LNCaP clone FGC (cell line): ENCODE measurements around the gene RCOR1.

Experiments
- DNase-seq: peaks from one replicate; pipeline ENCODE4 v3.0.0-alpha.2; 2011; ENCODE audit warnings: low read depth
- H3K4me3 ChIP-seq: 2 replicates; pipeline ENCODE4 v1.5.1; 2011; ENCODE audit warnings: mild to moderate bottlenecking, low read depth, low read length, control low read depth
- TF ChIP-seq, protein P1 (sequence below): IDR thresholded peaks from 2 replicates; pipeline ENCODE4 v1.5.1; 2012; ENCODE audit warnings: mild to moderate bottlenecking; ENCODE audit not compliant: control insufficient read depth, insufficient read depth; ENCODE audit errors: extremely low read depth

RCOR1 gene

GRCh38 chr14:102737402-102738372 is 145.2 kb downstream of the RCOR1 start:
- no peak overlapping the region for H3K4me3 ChIP-seq
- TF ChIP-seq, protein P1, sequence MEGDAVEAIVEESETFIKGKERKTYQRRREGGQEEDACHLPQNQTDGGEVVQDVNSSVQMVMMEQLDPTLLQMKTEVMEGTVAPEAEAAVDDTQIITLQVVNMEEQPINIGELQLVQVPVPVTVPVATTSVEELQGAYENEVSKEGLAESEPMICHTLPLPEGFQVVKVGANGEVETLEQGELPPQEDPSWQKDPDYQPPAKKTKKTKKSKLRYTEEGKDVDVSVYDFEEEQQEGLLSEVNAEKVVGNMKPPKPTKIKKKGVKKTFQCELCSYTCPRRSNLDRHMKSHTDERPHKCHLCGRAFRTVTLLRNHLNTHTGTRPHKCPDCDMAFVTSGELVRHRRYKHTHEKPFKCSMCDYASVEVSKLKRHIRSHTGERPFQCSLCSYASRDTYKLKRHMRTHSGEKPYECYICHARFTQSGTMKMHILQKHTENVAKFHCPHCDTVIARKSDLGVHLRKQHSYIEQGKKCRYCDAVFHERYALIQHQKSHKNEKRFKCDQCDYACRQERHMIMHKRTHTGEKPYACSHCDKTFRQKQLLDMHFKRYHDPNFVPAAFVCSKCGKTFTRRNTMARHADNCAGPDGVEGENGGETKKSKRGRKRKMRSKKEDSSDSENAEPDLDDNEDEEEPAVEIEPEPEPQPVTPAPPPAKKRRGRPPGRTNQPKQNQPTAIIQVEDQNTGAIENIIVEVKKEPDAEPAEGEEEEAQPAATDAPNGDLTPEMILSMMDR: no peak
- DNase-seq: no peak

GRCh38 chr14:102738373-102739189 is 146.1 kb downstream of the RCOR1 start:
- TF ChIP-seq, protein P1: no peak
- H3K4me3 ChIP-seq: no peak overlapping the region
- no peak for DNase-seq

GRCh38 chr14:102739190-102739469 is 146.7 kb downstream of the RCOR1 start:
- TF ChIP-seq, protein P1: no peak
- H3K4me3 ChIP-seq: no peak overlapping the region
- no peak for DNase-seq

DNA sequence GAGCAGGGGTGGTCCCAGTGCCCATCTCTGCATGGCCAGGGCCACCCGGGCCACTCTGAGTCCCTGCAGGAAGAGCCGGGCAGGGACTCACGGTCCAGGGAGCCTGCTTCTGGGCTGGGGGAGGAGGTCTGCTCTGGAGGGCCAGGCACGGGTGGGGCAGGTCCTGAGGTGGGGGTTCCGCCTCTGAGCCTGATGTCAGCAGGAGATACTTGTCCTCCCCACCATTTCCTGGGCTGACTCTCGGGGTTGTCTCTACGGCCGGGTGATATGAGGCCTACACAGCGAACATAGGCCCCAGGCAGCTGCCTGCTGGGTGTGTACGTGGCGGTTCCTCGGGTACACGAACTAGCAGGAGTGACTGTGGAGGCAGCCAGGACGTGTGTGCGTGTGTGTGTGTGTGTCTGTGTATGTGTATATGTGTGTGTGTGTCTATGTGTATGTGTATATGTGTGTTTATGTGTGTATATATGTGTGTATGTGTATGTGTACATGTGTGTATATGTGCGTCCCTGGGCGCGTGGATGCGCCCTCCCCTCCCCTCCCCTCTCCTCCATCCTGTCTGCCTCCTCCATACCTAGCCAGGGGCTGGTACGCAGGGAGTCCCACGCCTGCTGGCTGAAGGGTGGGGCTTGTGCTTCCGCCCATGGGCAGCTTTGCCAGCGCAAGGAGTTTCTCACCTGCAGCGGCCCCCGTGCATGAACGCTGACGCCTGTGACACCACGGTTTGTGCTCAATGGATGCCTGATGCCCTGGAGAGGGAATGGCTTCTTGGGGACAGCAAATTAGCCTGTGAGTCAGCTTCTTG is 154.4 kb downstream of the RCOR1 start:
- TF ChIP-seq, protein P1: no peak
- no peak for DNase-seq
- no peak overlapping the region for H3K4me3 ChIP-seq

GRCh38 chr14:102748806-102749205 is 156.4 kb downstream of the RCOR1 start:
- no peak for DNase-seq
- H3K4me3 ChIP-seq: no peak overlapping the region
- TF ChIP-seq, protein P1: no peak

DNA sequence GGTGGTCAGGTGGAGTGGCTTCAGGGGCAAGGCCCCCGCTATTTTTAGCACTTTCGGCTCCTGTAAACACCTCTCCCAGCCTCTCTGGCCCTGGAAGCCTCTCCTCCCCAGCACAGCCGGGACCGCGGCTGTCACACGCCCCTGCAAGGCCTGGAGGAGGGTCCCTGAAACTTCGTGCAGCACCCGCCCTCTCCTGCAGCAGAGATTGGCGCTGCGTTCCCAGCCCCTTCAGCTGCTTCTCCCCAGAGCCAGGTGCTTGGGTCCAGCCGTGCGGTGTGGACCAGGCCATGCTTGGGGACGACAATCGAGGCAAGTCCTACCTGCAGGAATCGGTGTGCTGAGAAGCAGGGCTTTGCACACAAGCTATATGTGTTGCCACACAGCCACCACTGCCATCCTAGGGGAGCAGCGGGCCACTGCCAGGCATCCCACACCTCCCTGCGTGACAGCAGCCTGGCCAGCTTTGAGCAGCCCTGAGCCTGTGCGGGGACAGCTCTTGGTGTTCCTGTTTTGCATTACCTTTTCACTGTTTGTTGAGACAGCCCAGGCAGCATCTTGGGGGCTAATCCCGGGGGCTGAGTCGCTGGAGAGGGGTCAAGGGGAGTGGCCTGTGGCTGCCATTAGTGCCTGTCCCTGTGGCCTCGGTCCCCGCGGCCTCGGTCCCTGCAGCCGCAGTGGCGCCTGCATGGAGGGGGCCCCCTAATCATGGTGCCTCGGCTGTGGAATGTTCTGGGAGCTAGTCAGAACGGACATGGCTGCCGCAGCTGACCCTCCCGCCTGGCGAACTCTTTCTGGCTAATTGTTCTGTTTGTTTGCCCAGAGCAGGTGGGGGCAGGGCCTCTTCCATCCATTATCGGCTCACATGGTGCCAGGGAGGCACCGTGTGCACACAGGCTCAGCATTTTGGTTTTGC is 157.2 kb downstream of the RCOR1 start:
- TF ChIP-seq, protein P1: no peak
- H3K4me3 ChIP-seq: no peak overlapping the region
- no peak for DNase-seq
